Neural crest cell (in vitro differentiated cells): ENCODE results near the gene CDS1. TPM values are rescaled to one million over a fixed set of nuclear protein-coding genes. Genes with fewer than 3 reads are reported as not detected.

Experiments used
- DNase-seq: peaks from one replicate; pipeline ENCODE4 v3.0.0; 2021; ENCODE audit warnings: low read depth, mixed read lengths, low spot score
- H3K27ac Mint-ChIP-seq: one replicate; pipeline ENCODE4 v1.8.0; 2021; ENCODE audit warnings: mild to moderate bottlenecking, mixed read lengths; ENCODE audit not compliant: unreplicated experiment
- H3K27me3 Mint-ChIP-seq: 2 replicates; pipeline ENCODE4 v1.8.0; 2021; ENCODE audit warnings: low read depth, mild to moderate bottlenecking, mixed read lengths
- H3K36me3 Mint-ChIP-seq: 2 replicates; pipeline ENCODE4 v1.8.0; 2021; ENCODE audit warnings: low read depth, mild to moderate bottlenecking, mixed read lengths
- H3K4me1 Mint-ChIP-seq: 2 replicates; pipeline ENCODE4 v1.8.0; 2021; ENCODE audit warnings: mixed read lengths
- H3K4me3 Mint-ChIP-seq: one replicate; pipeline ENCODE4 v1.8.0; 2021; ENCODE audit warnings: mild to moderate bottlenecking, mixed read lengths
- H3K9me3 Mint-ChIP-seq: 2 replicates; pipeline ENCODE4 v1.8.0; 2021; ENCODE audit warnings: mixed read lengths
- total RNA-seq: library from RNA; stranded (reverse); gene quantifications from 2 replicates; pipeline ENCODE4 v1.2.1, GENCODE V29; 2021
- TF ChIP-seq, protein P1 (sequence below): fragments of 200-600 bp; sonication (generic); conservative IDR thresholded peaks from 2 replicates; pipeline ENCODE4 v1.5.0; 2021; ENCODE audit warnings: antibody characterized with exemption, mild to moderate bottlenecking

CDS1 gene
- total RNA-seq, 1 donor from 2014 or later: 1.1 TPM

DNA sequence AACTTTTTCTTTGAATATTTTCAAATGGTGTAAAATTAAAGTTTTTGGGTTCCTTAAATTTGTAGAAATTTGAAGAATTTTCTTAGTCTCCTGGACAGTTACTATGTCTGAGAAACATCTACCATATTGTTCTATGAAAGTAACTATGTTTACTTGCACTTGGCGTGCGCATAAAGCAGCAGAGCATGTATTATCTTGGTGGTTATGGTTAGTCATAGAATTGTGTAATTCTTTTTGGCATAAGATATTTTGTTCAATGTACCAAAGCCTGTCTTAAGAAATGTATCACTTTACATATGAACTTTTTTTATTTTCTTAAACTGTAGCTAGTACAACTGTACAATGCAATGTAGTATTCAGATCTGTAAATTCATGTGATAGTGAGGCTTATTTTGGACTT, 49.2 kb downstream of the CDS1 start:
- no peaks in the 10 kb centered on the region for H3K36me3 Mint-ChIP-seq
- H3K27me3 Mint-ChIP-seq: no peaks in the 10 kb centered on the region
- no peak for DNase-seq

DNA sequence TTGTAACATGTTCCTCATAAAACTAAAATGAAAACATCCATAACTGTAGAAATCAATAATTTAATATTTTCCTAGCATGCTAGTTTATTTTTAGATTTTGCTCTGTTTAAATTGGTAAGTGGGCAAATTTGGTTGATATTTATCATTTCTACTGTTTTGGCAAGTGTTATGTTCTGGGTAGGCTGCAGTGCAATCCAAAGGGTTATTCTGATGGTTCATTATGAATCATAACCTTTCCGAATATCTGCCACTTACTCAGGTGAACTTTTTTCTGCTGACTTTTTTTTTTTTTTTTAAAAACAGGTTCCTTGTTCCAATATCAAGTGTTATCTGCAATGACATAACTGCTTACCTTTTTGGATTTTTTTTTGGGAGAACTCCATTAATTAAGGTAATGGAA, 52.0 kb downstream of the CDS1 start:
- Mint-ChIP-seq H3K4me3 (no peak overlapping the region), H3K27ac (no peak overlapping the region), H3K9me3 (no peaks in the 10 kb centered on the region), H3K27me3 (no peaks in the 10 kb centered on the region), H3K4me1 (no peaks in the 10 kb centered on the region), H3K36me3 (no peaks in the 10 kb centered on the region)
- no peak for DNase-seq
- TF ChIP-seq, protein P1, sequence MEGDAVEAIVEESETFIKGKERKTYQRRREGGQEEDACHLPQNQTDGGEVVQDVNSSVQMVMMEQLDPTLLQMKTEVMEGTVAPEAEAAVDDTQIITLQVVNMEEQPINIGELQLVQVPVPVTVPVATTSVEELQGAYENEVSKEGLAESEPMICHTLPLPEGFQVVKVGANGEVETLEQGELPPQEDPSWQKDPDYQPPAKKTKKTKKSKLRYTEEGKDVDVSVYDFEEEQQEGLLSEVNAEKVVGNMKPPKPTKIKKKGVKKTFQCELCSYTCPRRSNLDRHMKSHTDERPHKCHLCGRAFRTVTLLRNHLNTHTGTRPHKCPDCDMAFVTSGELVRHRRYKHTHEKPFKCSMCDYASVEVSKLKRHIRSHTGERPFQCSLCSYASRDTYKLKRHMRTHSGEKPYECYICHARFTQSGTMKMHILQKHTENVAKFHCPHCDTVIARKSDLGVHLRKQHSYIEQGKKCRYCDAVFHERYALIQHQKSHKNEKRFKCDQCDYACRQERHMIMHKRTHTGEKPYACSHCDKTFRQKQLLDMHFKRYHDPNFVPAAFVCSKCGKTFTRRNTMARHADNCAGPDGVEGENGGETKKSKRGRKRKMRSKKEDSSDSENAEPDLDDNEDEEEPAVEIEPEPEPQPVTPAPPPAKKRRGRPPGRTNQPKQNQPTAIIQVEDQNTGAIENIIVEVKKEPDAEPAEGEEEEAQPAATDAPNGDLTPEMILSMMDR: no peak

More for the DNA sequence above, 49.2 kb downstream of the CDS1 start:
- no peak overlapping the region for H3K4me3 Mint-ChIP-seq
- no peaks in the 10 kb centered on the region for H3K9me3 Mint-ChIP-seq
- H3K4me1 Mint-ChIP-seq: no peaks in the 10 kb centered on the region
- no peak overlapping the region for H3K27ac Mint-ChIP-seq
- TF ChIP-seq, protein P1: no peak

DNA sequence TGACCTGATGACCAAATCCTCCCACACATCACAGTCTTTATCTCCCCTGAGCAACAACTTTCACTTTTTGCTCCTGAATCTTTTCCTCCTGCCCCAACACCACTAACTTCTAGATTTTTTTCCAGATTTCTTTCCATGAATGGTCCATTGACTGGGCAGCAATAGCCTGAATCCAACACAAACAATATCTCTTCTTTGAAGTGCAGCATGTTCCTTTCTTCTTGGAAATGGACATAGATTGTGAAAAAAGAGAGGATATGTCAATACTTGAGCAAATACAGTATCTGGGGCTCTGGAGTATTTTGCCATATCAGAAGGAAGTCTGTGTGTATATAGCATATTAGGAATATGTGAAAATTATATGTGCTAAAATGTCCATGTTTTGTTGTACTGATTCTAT, 55.2 kb downstream of the CDS1 start:
- Mint-ChIP-seq H3K36me3 (no peaks in the 10 kb centered on the region), H3K9me3 (no peaks in the 10 kb centered on the region), H3K27ac (no peak overlapping the region), H3K4me1 (no peaks in the 10 kb centered on the region), H3K27me3 (no peaks in the 10 kb centered on the region), H3K4me3 (no peak overlapping the region)
- no peak for DNase-seq
- TF ChIP-seq, protein P1: no peak

DNA sequence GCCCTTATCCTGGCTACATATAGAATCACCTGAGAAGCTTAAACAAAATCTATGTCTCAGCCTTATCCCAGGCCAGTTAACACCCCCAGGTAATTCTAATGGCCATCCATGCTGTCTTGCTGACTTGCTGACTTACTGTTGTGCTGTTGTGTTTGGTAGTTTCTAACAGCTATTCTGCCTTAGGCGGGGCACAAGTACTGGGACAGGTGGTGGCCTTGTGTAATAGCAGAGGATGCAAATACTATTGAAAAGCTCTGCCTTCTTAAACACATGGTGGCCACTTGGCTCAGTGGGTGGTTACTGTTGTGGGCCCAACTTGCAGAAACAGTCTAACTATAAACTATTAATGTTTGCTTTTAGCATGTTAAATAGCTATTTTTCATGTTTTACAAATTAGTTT, 56.2 kb downstream of the CDS1 start:
- Mint-ChIP-seq H3K36me3 (no peaks in the 10 kb centered on the region), H3K27me3 (no peaks in the 10 kb centered on the region), H3K4me3 (no peak overlapping the region), H3K9me3 (no peaks in the 10 kb centered on the region), H3K4me1 (no peaks in the 10 kb centered on the region), H3K27ac (no peak overlapping the region)
- DNase-seq: no peak
- TF ChIP-seq, protein P1: no peak

DNA sequence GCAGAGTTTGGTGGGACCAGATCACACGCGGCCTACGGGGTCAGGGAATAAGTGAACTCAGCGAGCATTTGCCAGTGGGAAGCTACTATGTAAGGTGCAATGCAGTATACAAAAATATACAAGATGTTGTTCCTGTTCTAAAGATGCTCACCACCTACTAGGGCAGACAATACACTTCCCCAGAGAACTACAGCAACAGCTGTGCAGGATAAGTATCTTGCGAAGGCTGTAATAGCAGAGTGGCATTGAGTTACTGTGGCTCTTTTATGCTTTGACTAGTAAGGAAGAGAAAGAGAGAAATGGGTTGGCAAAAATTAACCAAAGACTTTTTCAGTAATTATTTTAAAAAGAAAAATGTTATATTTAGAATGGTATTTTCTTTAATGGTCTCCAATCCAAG, 61.2 kb downstream of the CDS1 start:
- Mint-ChIP-seq H3K9me3 (no peaks in the 10 kb centered on the region), H3K4me1 (peaks cover 19% of the 10 kb centered on the region), H3K27ac (no peak overlapping the region), H3K36me3 (no peaks in the 10 kb centered on the region), H3K4me3 (no peak overlapping the region), H3K27me3 (no peaks in the 10 kb centered on the region)
- DNase-seq: no peak
- TF ChIP-seq, protein P1: no peak
